Kidney epithelial cell (primary cell): ENCODE data around the gene P2RY8. TPM values are rescaled to one million over a fixed set of nuclear protein-coding genes. Genes with fewer than 3 reads are reported as not detected.
"Not testable (repeated sequence)": the region's sequence is repeated elsewhere in the genome, so short reads cannot be mapped to it uniquely, and the experiment has no call there.

ENCODE experiments used
- DNase-seq: peaks from one replicate; pipeline ENCODE4 v3.0.0-alpha.2; 2010; ENCODE audit warnings: low read depth
- H3K27me3 ChIP-seq: 2 replicates; pipeline ENCODE4 v1.6.0; 2011; ENCODE audit warnings: low read length; ENCODE audit not compliant: control insufficient read depth, insufficient read depth
- H3K36me3 ChIP-seq: 2 replicates; pipeline ENCODE4 v1.5.1; 2011; ENCODE audit warnings: low read length; ENCODE audit not compliant: control insufficient read depth, insufficient read depth
- H3K4me3 ChIP-seq: 2 replicates; pipeline ENCODE4 v1.5.1; 2011; ENCODE audit warnings: low read depth, mild to moderate bottlenecking, control low read depth, low read length
- CTCF ChIP-seq: IDR thresholded peaks from 2 replicates; pipeline ENCODE4 v1.5.1; 2011; ENCODE audit warnings: mild to moderate bottlenecking, moderate library complexity, low read length, control low read depth, inconsistent platforms; ENCODE audit not compliant: insufficient read depth, poor library complexity, severe bottlenecking
- total RNA-seq: library from RNA; depleted of rRNA; stranded (reverse); fragments of >200 nt; gene quantifications from 2 replicates; pipeline ENCODE4 v1.2.3, GENCODE V29; 2015

Gene P2RY8
- total RNA-seq, 1 donor from 2014 or later: not detected

GRCh38 chrX:1434871-1435240, 102.1 kb downstream of the P2RY8 start:
- no peak for TF ChIP-seq CTCF
- no peak for DNase-seq
- Histone ChIP-seq H3K27me3 (no peaks in the 10 kb centered on the region), H3K36me3 (no peaks in the 10 kb centered on the region), H3K4me3 (no peak overlapping the region)

- H3K36me3 ChIP-seq: no peaks in the 10 kb centered on the region
- no peak for TF ChIP-seq CTCF
Observed at GRCh38 chrX:1433646-1434357, 103.2 kb downstream of the P2RY8 start.

GRCh38 chrX:1430451-1430850, 106.5 kb downstream of the P2RY8 start:
- no peak for DNase-seq
- H3K36me3 ChIP-seq: no peaks in the 10 kb centered on the region
- H3K27me3 ChIP-seq: no peaks in the 10 kb centered on the region
- H3K4me3 ChIP-seq: no peak overlapping the region
- no peak for TF ChIP-seq CTCF

More at GRCh38 chrX:1433646-1434357, 103.2 kb downstream of the P2RY8 start:
- no peak overlapping the region for H3K4me3 ChIP-seq
- no peaks in the 10 kb centered on the region for H3K27me3 ChIP-seq
- no peak for DNase-seq

- TF ChIP-seq CTCF: no peak
- H3K27me3 ChIP-seq: no peaks in the 10 kb centered on the region
- no peak overlapping the region for H3K4me3 ChIP-seq
- H3K36me3 ChIP-seq: peaks cover 2% of the 10 kb centered on the region
- no peak for DNase-seq
Observed at GRCh38 chrX:1427756-1428155, 109.2 kb downstream of the P2RY8 start.

- H3K4me3 ChIP-seq, H3K27me3 ChIP-seq, H3K36me3 ChIP-seq, DNase-seq: not testable (repeated sequence)
Observed at GRCh38 chrX:1426321-1426720, 110.7 kb downstream of the P2RY8 start.

GRCh38 chrX:1425381-1425780, 111.6 kb downstream of the P2RY8 start:
- Histone ChIP-seq H3K36me3 (peaks cover 4% of the 10 kb centered on the region), H3K27me3 (no peaks in the 10 kb centered on the region), H3K4me3 (no peak overlapping the region)
- no peak for TF ChIP-seq CTCF
- DNase-seq: no peak
